Measurements from ENCODE around the gene OR10W1. TPM values are rescaled to one million over a fixed set of nuclear protein-coding genes. Genes with fewer than 3 reads are reported as not detected.

The OR10W1 gene
- not detected for polyA plus RNA-seq (2013, experiment 1 of 2; ENCODE audit: insufficient read length)
- not detected for polyA plus RNA-seq (2013, experiment 2 of 2; ENCODE audit: insufficient read length)

GRCh38 chr11:58268142-58268541 is at the start of gene OR10W1:
OR10W1 (minus strand) TSS chr11:58268260; CDS start chr11:58267858, 402 bp downstream.
- no peak for DNase-seq

- DNase-seq: peak; percentile 34
These were observed 48.1 kb upstream of the OR10W1 start for GRCh38 chr11:58316142-58316541.

GRCh38 chr11:58301576-58301975 is 33.5 kb upstream of the OR10W1 start:
- DNase-seq: peak; percentile 77

GRCh38 chr11:58292017-58292416 is 24.0 kb upstream of the OR10W1 start:
- DNase-seq: no peak

GRCh38 chr11:58289266-58289665 is 21.2 kb upstream of the OR10W1 start:
- DNase-seq: peak; percentile 0

GRCh38 chr11:58286249-58286648 is 18.2 kb upstream of the OR10W1 start:
- DNase-seq: peak; percentile 18

- no peak for DNase-seq
These were observed 17.5 kb upstream of the OR10W1 start for GRCh38 chr11:58285483-58286040.

GRCh38 chr11:58276151-58276550 is 8.1 kb upstream of the OR10W1 start:
- DNase-seq: no peak

- DNase-seq: no peak
These were observed 6.9 kb upstream of the OR10W1 start for GRCh38 chr11:58275002-58275401.

GRCh38 chr11:58259983-58260382 is 8.1 kb downstream of the OR10W1 start:
- DNase-seq: no peak

GRCh38 chr11:58254936-58255335 is 13.1 kb downstream of the OR10W1 start:
- DNase-seq: no peak

GRCh38 chr11:58243954-58244353 is 24.1 kb downstream of the OR10W1 start:
- DNase-seq: no peak

GRCh38 chr11:58227956-58228615 is 40.0 kb downstream of the OR10W1 start:
- no peak for DNase-seq

- DNase-seq: no peak
These were observed 45.3 kb downstream of the OR10W1 start for GRCh38 chr11:58222721-58223120.
